Subcutaneous abdominal adipose tissue (tissue), 5 donors: ENCODE measurements around the gene CALB2.

Experiments used
- H3K27ac ChIP-seq: one replicate; pipeline ENCODE4 v1.7.0; 2013; ENCODE audit warnings: low read depth, mild to moderate bottlenecking, inconsistent platforms, low read length, moderate library complexity
- H3K27me3 ChIP-seq, 5 donors: one replicate each; pipeline ENCODE4 v1.7.0; 2013; ENCODE audit warnings: low read length in 5 of 5, inconsistent platforms in 1 of 5; ENCODE audit not compliant: control insufficient read depth in 5 of 5, insufficient read depth in 4 of 5
- H3K36me3 ChIP-seq, 5 donors: one replicate each; pipeline ENCODE4 v1.7.0; 2013; ENCODE audit warnings: low read length in 5 of 5; ENCODE audit not compliant: control insufficient read depth in 5 of 5, insufficient read depth in 5 of 5
- H3K4me1 ChIP-seq, 5 donors: one replicate each; pipeline ENCODE4 v1.7.0; 2013; ENCODE audit warnings: low read length in 5 of 5, mild to moderate bottlenecking in 3 of 5, moderate library complexity in 1 of 5; ENCODE audit not compliant: control insufficient read depth in 5 of 5, insufficient read depth in 5 of 5
- H3K4me3 ChIP-seq, 5 donors: one replicate each; pipeline ENCODE4 v1.7.0; 2013; ENCODE audit warnings: low read length in 5 of 5, low read depth in 1 of 5
- H3K9ac ChIP-seq, 5 donors: one replicate each; pipeline ENCODE4 v1.7.0; 2013; ENCODE audit warnings: low read length in 5 of 5, mild to moderate bottlenecking in 4 of 5, moderate library complexity in 3 of 5
- H3K9me3 ChIP-seq, 5 donors: one replicate each; pipeline ENCODE4 v1.7.0; 2013; ENCODE audit warnings: low read length in 5 of 5; ENCODE audit not compliant: control insufficient read depth in 5 of 5
- donor health status: healthy.
- donor health status: healthy.
- donor health status: healthy.
- donor health status: healthy.
- donor health status: healthy.

The CALB2 gene

DNA sequence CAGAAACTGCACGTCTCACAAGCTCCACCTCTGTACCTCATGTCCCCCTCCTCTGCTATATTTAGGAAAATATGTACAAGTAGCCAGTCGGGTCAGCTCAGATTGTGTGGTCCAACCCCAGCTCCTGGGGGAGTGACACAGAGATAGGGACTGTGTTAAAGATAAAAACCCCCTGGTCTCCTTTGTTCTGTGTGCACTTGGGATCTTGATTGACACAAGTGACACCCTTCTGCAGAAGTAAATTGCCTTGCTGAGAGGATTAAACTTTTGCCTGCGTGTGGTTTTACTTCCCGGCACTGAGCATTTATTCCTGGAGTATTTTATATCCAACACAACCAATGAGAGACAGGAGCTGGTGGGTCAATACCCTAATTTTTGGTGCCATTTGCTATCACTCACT lies 45.8 kb downstream of the CALB2 start:
- no peak overlapping the region for H3K4me3 ChIP-seq
- H3K9me3 ChIP-seq, result peaks cover 0 to 3% (median 0%) of the 10 kb centered on the region in 5 donors
- H3K4me1 ChIP-seq, result no peaks in the 10 kb centered on the region
- peaks cover 5 to 15% (median 7%) of the 10 kb centered on the region in 5 donors for H3K27me3 ChIP-seq
- H3K36me3 ChIP-seq, result no peaks in the 10 kb centered on the region
- H3K9ac ChIP-seq, result no peak overlapping the region
- no peak overlapping the region for H3K27ac ChIP-seq

DNA sequence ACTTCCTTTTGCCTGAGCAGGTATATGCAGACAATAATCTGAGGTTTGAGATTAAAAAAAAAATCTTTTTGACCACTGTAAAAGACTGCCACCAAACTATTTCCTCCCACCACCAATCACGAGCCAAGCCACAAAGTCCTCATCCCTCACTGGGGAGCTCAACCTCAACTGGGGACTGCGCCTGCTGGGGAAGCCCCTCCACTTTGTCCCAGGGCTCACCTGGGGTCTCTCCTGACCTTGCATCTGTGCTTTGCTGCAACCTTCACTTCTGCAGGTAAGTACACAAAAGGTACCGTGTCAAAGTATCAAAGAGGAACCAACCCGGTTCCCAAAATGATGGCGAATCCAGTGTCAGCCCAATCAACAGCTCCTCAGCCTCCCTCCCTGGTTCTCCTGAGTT lies 47.8 kb downstream of the CALB2 start:
- H3K27me3 ChIP-seq, result peaks cover 9 to 22% (median 14%) of the 10 kb centered on the region in 5 donors
- H3K9ac ChIP-seq, result no peak overlapping the region
- peaks cover 0 to 3% (median 0%) of the 10 kb centered on the region in 5 donors for H3K9me3 ChIP-seq
- H3K4me3 ChIP-seq, result no peak overlapping the region
- no peaks in the 10 kb centered on the region for H3K36me3 ChIP-seq
- no peaks in the 10 kb centered on the region for H3K4me1 ChIP-seq
- no peak overlapping the region for H3K27ac ChIP-seq

DNA sequence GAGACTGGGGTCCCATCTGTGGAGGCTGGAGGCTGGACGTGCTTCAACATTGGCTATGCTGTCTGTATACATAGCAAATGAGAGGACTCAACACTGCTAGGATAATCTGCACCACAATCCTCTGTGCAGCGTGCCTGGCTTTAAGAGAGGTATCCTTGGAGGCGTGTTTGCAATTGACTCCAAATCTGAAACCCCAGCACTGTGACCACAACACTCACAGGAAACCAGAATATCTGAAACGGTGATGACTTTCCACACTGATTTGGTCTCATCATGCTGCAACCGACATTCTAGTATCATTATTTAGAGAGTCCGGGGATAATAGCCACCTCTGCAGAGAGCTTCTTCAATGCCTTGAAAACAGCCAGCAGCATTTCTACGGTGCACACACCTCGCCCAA lies 48.2 kb downstream of the CALB2 start:
- Histone ChIP-seq H3K27me3 (peaks cover 9 to 21% (median 13%) of the 10 kb centered on the region in 5 donors), H3K4me3 (no peak overlapping the region), H3K27ac (no peak overlapping the region), H3K9ac (no peak overlapping the region), H3K9me3 (peaks cover 0 to 3% (median 0%) of the 10 kb centered on the region in 5 donors), H3K36me3 (no peaks in the 10 kb centered on the region), H3K4me1 (no peaks in the 10 kb centered on the region)

DNA sequence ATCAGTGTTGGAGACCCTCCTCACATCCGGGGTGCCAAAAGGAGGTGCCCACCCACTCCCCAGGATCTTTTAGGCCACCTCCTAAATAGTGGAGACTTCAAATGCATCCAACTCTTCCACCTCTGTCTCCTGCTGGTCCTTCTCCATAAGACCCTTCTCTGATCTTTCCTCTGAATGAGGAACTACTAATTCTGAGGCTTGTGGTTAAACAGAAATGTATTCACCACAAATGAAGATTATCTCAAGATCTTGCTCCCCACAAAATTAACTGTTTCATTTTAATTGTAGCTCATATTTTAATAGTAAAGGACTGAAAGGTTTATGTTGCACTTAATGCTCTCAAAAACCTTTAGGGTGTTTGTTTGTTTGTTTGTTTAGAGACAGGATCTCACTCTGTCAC lies 49.2 kb downstream of the CALB2 start:
- peaks cover 0 to 3% (median 0%) of the 10 kb centered on the region in 5 donors for H3K9me3 ChIP-seq
- H3K27me3 ChIP-seq, result peaks cover 7 to 22% (median 12%) of the 10 kb centered on the region in 5 donors
- no peak overlapping the region for H3K9ac ChIP-seq
- H3K36me3 ChIP-seq, result no peaks in the 10 kb centered on the region
- H3K27ac ChIP-seq, result no peak overlapping the region
- peaks cover 0 to 6% (median 3%) of the 10 kb centered on the region in 5 donors for H3K4me1 ChIP-seq
- no peak overlapping the region for H3K4me3 ChIP-seq

DNA sequence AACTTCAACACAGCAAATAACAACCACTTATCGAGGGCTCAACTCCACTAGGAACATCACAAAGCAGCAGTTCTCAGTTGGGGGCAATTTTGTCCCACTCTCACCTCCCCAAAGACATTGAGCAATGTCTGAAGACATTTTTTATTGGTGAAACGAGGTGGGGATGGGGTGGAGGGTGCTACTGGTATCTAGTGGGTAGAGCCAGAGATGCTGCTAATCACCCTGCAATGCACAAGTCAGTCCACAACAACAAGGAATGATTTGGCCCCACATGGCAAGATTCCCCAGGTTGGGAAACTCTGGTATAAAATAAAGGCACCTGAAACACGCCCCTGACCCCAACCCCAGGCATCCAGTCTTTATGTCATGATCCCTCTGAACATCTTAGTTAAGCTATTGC lies 50.0 kb downstream of the CALB2 start:
- peaks cover 7 to 25% (median 12%) of the 10 kb centered on the region in 5 donors for H3K27me3 ChIP-seq
- no peak overlapping the region for H3K4me3 ChIP-seq
- peaks cover 0 to 6% (median 5%) of the 10 kb centered on the region in 5 donors for H3K4me1 ChIP-seq
- no peaks in the 10 kb centered on the region for H3K36me3 ChIP-seq
- H3K9ac ChIP-seq, result no peak overlapping the region
- peaks cover 0 to 3% (median 0%) of the 10 kb centered on the region in 5 donors for H3K9me3 ChIP-seq
- no peak overlapping the region for H3K27ac ChIP-seq

DNA sequence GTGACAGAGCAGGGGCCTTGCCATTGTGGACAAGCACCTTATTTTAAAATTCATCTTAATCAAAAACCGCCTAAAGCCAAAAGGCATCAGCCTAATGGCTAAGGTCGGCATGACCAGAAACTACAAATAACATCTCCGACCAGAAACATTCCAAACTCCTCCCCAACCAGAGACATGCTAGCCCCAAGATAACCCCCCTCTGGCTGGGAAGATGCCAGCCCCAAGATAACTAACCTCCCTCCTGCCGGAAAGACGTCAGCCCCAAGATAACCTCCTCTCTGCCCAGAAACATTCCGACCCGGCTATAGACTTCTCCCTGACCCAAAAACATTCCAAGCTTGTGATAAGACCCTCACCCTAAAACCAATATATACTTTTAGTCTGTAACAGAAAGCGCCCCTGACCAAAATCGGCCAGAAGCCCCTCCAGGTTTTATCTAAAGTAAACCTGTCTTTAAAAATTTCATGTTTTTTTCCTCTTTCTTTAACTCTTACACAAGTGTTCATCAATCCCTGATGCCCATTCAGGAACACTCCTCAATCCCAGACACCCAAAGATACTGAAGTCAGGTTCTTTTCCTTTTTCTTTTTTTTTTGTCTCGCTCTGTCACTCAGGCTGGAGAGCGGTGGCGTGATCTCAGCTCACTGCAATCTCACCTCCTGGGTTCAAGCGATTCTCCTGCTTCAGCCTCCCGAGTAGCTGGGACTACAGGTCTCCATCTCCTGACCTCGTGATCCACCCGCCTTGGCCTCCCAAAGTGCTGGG lies 50.7 kb downstream of the CALB2 start:
- Histone ChIP-seq H3K4me1 (peaks cover 0 to 6% (median 5%) of the 10 kb centered on the region in 5 donors), H3K36me3 (no peaks in the 10 kb centered on the region), H3K27ac (no peak overlapping the region), H3K9me3 (peaks cover 0 to 3% (median 0%) of the 10 kb centered on the region in 5 donors), H3K27me3 (peaks cover 7 to 25% (median 16%) of the 10 kb centered on the region in 5 donors), H3K4me3 (no peak overlapping the region), H3K9ac (no peak overlapping the region)

DNA sequence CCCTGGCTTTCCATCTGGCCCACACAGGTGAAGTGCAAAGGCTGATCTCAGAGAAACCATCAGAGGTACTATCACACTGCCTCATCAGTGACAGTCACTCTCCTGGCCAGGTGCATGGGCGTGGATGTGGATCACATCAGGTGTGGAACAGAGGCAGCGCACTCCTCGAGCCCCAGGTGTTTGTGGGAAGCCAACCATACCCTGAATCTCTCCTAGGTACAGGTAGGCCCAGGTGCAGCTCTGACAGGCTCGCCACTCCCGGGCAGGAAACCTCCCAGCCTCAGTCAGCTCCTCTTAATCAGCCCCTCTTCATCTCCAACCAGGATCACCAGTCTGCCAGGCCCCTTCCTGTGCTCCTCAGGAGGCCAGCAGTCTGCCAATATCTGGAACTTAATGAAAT lies 51.6 kb downstream of the CALB2 start:
- H3K9ac ChIP-seq, result no peak overlapping the region
- H3K27ac ChIP-seq, result no peak overlapping the region
- no peaks in the 10 kb centered on the region for H3K9me3 ChIP-seq
- H3K36me3 ChIP-seq, result no peaks in the 10 kb centered on the region
- H3K4me1 ChIP-seq, result peaks cover 0 to 6% (median 5%) of the 10 kb centered on the region in 5 donors
- peaks cover 7 to 25% (median 13%) of the 10 kb centered on the region in 5 donors for H3K27me3 ChIP-seq
- H3K4me3 ChIP-seq, result no peak overlapping the region

DNA sequence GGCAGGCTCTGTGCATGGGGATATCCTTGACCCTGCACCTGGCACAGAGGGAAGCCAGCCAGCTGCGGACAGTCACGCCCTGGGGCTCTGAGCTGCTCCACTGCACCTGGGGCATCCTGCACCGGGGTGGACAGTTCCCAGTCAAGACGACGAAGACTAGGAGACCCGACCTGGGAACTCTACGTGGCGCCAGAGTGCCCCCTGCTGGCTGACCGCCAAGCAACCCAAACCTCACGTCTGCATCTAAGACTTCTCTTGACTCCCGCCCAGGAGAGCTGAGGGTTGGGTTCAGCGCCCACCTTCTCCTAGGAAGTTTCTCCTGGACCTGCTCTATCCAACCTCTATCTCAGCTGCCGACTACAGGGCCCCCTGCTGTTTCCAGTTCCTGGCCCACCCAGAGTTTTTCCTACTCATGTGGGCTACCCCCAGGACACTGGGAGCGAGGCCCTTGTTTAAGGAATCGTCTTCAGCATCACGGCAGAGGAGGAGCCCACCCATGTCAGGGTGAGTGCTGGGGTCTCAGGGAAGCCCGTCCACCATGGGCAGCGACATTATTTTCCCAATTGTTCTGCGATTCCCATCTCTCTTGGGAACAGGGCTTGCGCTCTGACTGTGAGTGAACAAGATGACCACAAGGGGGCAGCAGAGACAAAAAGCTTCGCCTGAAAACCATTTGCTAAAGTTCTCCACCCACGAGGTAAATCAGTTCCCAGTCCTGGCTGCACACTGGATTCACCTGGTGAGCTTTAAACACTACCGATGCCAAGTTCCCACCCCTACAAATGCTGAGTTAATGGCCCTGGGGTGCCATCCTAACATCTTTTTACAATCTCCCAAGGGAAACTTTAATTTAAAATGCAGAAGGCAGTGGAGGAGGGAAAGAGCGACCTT lies 54.0 kb downstream of the CALB2 start:
- H3K36me3 ChIP-seq, result no peaks in the 10 kb centered on the region
- H3K9ac ChIP-seq, result no peak overlapping the region
- H3K27ac ChIP-seq, result no peak overlapping the region
- H3K9me3 ChIP-seq, result no peaks in the 10 kb centered on the region
- peaks cover 7 to 23% (median 16%) of the 10 kb centered on the region in 5 donors for H3K27me3 ChIP-seq
- H3K4me1 ChIP-seq, result peaks cover 0 to 6% (median 5%) of the 10 kb centered on the region in 5 donors
- no peak overlapping the region for H3K4me3 ChIP-seq

DNA sequence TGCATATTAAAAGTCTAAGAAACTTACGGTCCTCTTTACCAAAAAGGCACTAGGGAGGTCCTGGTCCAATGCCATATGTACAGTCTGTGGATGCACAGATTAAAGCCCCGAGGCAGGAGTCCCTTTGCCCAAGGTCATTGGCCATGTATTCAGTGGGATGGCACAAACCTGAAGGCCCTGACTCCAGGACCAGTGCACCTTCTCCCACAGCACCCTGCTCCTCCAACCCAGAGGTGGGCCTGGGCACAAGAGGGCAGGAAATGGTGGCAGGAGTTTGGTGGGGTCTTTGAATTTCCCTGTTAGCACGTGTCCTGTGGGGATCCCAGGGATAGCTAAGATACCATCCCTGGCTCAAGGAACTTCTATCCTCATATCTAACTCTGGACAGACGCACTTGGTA lies 54.8 kb downstream of the CALB2 start:
- Histone ChIP-seq H3K27ac (no peak overlapping the region), H3K4me1 (peaks cover 0 to 6% (median 5%) of the 10 kb centered on the region in 5 donors), H3K9me3 (no peaks in the 10 kb centered on the region), H3K9ac (no peak overlapping the region), H3K36me3 (no peaks in the 10 kb centered on the region), H3K27me3 (peaks cover 7 to 23% (median 16%) of the 10 kb centered on the region in 5 donors), H3K4me3 (no peak overlapping the region)

DNA sequence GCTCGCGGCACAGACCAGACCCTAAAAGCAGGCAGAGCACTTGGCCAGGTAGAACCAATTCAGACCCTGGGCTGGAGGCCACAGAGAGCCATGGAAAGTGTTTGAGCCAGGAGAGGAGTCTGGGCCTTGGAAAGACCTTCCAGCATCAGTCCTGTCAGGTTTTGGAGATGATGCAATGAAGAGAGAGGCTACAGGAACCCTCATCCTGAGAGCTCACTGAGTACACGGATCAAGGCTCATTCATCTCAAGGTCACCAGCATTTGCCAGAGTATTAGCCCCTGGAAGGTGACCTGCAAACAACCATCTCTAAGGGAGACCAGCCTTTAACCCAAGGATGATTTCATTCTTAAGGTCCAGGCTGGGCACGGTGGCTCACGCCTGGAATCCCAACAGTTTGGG lies 55.5 kb downstream of the CALB2 start:
- Histone ChIP-seq H3K36me3 (no peaks in the 10 kb centered on the region), H3K4me3 (no peak overlapping the region), H3K9ac (no peak overlapping the region), H3K27ac (no peak overlapping the region), H3K9me3 (no peaks in the 10 kb centered on the region), H3K27me3 (peaks cover 7 to 23% (median 14%) of the 10 kb centered on the region in 5 donors), H3K4me1 (peaks cover 0 to 6% (median 5%) of the 10 kb centered on the region in 5 donors)
